Neural progenitor cell (in vitro differentiated cells): Measurements from ENCODE around the gene APOD. TPM values are rescaled to one million over a fixed set of nuclear protein-coding genes. Genes with fewer than 3 reads are reported as not detected.
A peak's percentile ranks its signal among the peaks of the same experiment; 100 is the strongest.
"Not testable (repeated sequence)": the region's sequence is repeated elsewhere in the genome, so short reads cannot be mapped to it uniquely, and the experiment has no call there.

ENCODE experiments used
- DNase-seq: peaks from one replicate; pipeline ENCODE4 v3.0.0-alpha.2; 2016; ENCODE audit warnings: low spot score
- H2AFZ ChIP-seq: fragments of 200-600 bp; sonication (generic); replicated peaks from 2 replicates; pipeline ENCODE4 v1.6.1; 2016; ENCODE audit warnings: antibody characterized with exemption
- H3F3A ChIP-seq: fragments of 200-600 bp; sonication (generic); 2 replicates; pipeline ENCODE4 v1.6.1; 2016; ENCODE audit warnings: antibody characterized with exemption, low read depth
- H3K27ac ChIP-seq: fragments of 200-600 bp; sonication (generic); 2 replicates; pipeline ENCODE4 v1.5.1; 2016; ENCODE audit warnings: mild to moderate bottlenecking
- H3K27me3 ChIP-seq: fragments of 200-600 bp; sonication (generic); 2 replicates; pipeline ENCODE4 v1.6.1; 2016; ENCODE audit warnings: mild to moderate bottlenecking, moderate library complexity
- H3K36me3 ChIP-seq: fragments of 200-600 bp; sonication (generic); 2 replicates; pipeline ENCODE4 v1.5.1; 2016
- H3K4me1 ChIP-seq: fragments of 200-600 bp; sonication (generic); 2 replicates; pipeline ENCODE4 v1.6.1; 2016; ENCODE audit warnings: mixed run types
- H3K4me2 ChIP-seq: fragments of 200-600 bp; sonication (generic); 2 replicates; pipeline ENCODE4 v1.6.1; 2016
- H3K4me3 ChIP-seq: fragments of 200-600 bp; sonication (generic); 2 replicates; pipeline ENCODE4 v1.5.1; 2016
- H3K79me2 ChIP-seq: fragments of 200-600 bp; sonication (generic); 2 replicates; pipeline ENCODE4 v1.6.1; 2016; ENCODE audit warnings: low read depth
- H3K9ac ChIP-seq: fragments of 200-600 bp; sonication (generic); 2 replicates; pipeline ENCODE4 v1.6.1; 2016
- H3K9me3 ChIP-seq: fragments of 200-600 bp; sonication (generic); 2 replicates; pipeline ENCODE4 v1.5.1; 2016; ENCODE audit warnings: low read depth
- H4K20me1 ChIP-seq: fragments of 200-600 bp; sonication (generic); 2 replicates; pipeline ENCODE4 v1.6.1; 2016; ENCODE audit warnings: low read depth
- H3K27ac Mint-ChIP-seq: 3 replicates; pipeline ENCODE4 v1.8.0; 2021; ENCODE audit warnings: mixed read lengths
- H3K27me3 Mint-ChIP-seq: 2 replicates; pipeline ENCODE4 v1.8.0; 2022; ENCODE audit warnings: low read depth, mild to moderate bottlenecking, inconsistent platforms, moderate library complexity, mixed read lengths; ENCODE audit not compliant: insufficient read depth
- H3K36me3 Mint-ChIP-seq: 3 replicates; pipeline ENCODE4 v1.8.0; 2021; ENCODE audit warnings: mixed read lengths
- H3K4me1 Mint-ChIP-seq: 3 replicates; pipeline ENCODE4 v1.8.0; 2021; ENCODE audit warnings: mixed read lengths
- H3K4me3 Mint-ChIP-seq: 3 replicates; pipeline ENCODE4 v1.8.0; 2021; ENCODE audit warnings: mild to moderate bottlenecking, moderate library complexity, mixed read lengths
- H3K9me3 Mint-ChIP-seq: 3 replicates; pipeline ENCODE4 v1.8.0; 2020; ENCODE audit warnings: mixed read lengths
- EZH2 ChIP-seq: fragments of 200-600 bp; sonication (generic); IDR thresholded peaks from 2 replicates; pipeline ENCODE4 v1.6.1; 2017; ENCODE audit warnings: antibody characterized with exemption, mild to moderate bottlenecking, moderate library complexity
- EZH2phosphoT487 ChIP-seq: fragments of 200-600 bp; sonication (generic); IDR thresholded peaks from 2 replicates; pipeline ENCODE4 v1.6.1; 2017; ENCODE audit warnings: antibody characterized with exemption
- total RNA-seq: library from RNA; depleted of rRNA; stranded (reverse); fragments of >200 nt; gene quantifications from 2 replicates; pipeline ENCODE4 v1.2.3, GENCODE V29; 2015; ENCODE audit warnings: low replicate concordance
- TF ChIP-seq, protein P1 (sequence below): fragments of 200-600 bp; sonication (generic); IDR thresholded peaks from 2 replicates; pipeline ENCODE4 v1.5.1; 2017; ENCODE audit warnings: antibody characterized with exemption, mild to moderate bottlenecking

The APOD gene
- total RNA-seq, 1 donor from 2014 or later, result not detected

DNA sequence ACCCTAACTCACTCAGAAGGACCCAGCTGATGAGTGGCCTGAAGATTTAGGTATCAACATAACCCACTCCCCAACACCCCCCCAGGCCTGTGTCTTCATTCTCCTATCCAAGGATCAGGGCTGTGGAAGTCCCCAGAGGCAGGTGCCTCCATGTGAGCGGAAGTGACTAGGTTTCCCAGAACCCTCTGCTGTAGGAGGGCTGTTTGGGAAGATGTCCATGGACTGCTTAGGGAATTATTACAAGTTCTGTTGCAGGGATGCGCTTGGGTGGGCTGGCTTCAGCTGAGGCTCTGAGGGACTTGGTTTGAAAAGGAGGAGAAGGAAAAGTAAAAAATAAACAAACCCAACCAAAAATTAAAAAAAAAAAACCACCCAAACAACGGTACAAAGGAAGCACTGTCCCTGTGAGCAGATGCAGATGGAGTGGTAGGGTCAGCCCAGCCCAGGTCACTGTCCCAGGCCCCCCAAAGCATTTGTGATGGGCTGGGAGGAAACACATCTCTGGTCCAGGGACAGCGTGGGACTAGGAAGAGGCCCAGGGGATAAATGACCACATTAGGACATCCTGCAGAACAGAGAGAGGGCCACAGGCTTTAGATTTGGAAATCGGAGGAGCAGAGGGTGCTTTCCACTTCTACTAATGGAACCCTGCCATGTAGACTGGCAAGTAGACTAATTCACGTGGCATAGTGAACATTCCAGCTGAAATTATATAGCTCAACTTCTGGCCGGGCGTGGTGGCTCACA lies 12.2 kb upstream of the APOD start:
- no peak for DNase-seq
- Histone ChIP-seq H2AFZ (no peak overlapping the region), H3K36me3 (no peaks in the 10 kb centered on the region), H3F3A (no peaks in the 10 kb centered on the region), H3K4me2 (no peak overlapping the region), H3K27ac (no peak overlapping the region), H3K9me3 (no peaks in the 10 kb centered on the region), H3K4me3 (no peak overlapping the region), H3K27me3 (no peaks in the 10 kb centered on the region), H3K9ac (no peak overlapping the region), H3K4me1 (no peaks in the 10 kb centered on the region), H4K20me1 (no peaks in the 10 kb centered on the region), H3K79me2 (no peaks in the 10 kb centered on the region)
- Mint-ChIP-seq H3K4me3 (no peak overlapping the region), H3K4me1 (no peaks in the 10 kb centered on the region), H3K27me3 (peaks cover 4% of the 10 kb centered on the region), H3K27ac (peak overlapping the region; percentile 20), H3K36me3 (no peaks in the 10 kb centered on the region), H3K9me3 (peaks cover 15% of the 10 kb centered on the region)
- no peak for TF ChIP-seq EZH2phosphoT487
- TF ChIP-seq EZH2, result no peak
- TF ChIP-seq, protein P1, sequence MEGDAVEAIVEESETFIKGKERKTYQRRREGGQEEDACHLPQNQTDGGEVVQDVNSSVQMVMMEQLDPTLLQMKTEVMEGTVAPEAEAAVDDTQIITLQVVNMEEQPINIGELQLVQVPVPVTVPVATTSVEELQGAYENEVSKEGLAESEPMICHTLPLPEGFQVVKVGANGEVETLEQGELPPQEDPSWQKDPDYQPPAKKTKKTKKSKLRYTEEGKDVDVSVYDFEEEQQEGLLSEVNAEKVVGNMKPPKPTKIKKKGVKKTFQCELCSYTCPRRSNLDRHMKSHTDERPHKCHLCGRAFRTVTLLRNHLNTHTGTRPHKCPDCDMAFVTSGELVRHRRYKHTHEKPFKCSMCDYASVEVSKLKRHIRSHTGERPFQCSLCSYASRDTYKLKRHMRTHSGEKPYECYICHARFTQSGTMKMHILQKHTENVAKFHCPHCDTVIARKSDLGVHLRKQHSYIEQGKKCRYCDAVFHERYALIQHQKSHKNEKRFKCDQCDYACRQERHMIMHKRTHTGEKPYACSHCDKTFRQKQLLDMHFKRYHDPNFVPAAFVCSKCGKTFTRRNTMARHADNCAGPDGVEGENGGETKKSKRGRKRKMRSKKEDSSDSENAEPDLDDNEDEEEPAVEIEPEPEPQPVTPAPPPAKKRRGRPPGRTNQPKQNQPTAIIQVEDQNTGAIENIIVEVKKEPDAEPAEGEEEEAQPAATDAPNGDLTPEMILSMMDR, result no peak

- Mint-ChIP-seq H3K27me3 (peaks cover 2% of the 10 kb centered on the region), H3K27ac (no peak overlapping the region), H3K36me3 (no peaks in the 10 kb centered on the region), H3K4me3 (no peak overlapping the region), H3K4me1 (no peaks in the 10 kb centered on the region), H3K9me3 (peaks cover 6% of the 10 kb centered on the region)
- Histone ChIP-seq H3K9ac (no peak overlapping the region), H3K79me2 (no peaks in the 10 kb centered on the region), H3K4me2 (no peak overlapping the region), H3K4me1 (no peaks in the 10 kb centered on the region), H2AFZ (no peak overlapping the region), H3K27me3 (no peaks in the 10 kb centered on the region), H3K9me3 (no peaks in the 10 kb centered on the region), H3F3A (no peaks in the 10 kb centered on the region), H4K20me1 (no peaks in the 10 kb centered on the region), H3K27ac (no peak overlapping the region), H3K36me3 (no peaks in the 10 kb centered on the region), H3K4me3 (no peak overlapping the region)
- DNase-seq, result no peak
- TF ChIP-seq EZH2phosphoT487 (no peak), EZH2 (no peak)
- TF ChIP-seq, protein P1, result no peak
Measured at GRCh38 chr3:195591852-195592251, 8.1 kb upstream of the APOD start.

DNA sequence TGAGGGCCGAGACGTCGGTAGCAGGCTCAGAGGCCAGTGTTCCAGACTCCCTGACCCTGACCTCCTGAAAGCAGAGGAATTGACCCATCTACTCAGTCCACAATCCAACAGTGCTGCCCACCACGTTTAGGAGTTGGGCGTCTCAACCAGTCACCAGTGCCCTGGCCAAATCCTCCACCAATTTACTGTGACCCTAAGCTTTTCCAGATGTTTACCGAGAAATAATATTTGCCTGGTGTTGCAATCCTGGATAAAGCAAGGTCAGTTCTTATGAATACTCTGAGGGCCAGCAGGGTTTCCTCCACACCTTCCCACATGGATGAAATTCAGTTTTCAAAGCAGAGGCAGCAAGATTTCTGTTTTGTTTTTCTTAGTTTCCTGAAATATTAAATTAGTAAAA lies 7.5 kb upstream of the APOD start:
- Histone ChIP-seq H3K27ac (no peak overlapping the region), H3K4me3 (no peak overlapping the region), H3K9me3 (no peaks in the 10 kb centered on the region), H3F3A (no peaks in the 10 kb centered on the region), H3K79me2 (no peaks in the 10 kb centered on the region), H2AFZ (no peak overlapping the region), H3K27me3 (no peaks in the 10 kb centered on the region), H4K20me1 (no peaks in the 10 kb centered on the region), H3K4me1 (no peaks in the 10 kb centered on the region), H3K36me3 (no peaks in the 10 kb centered on the region), H3K4me2 (no peak overlapping the region), H3K9ac (no peak overlapping the region)
- H3K27me3 Mint-ChIP-seq, result peaks cover 2% of the 10 kb centered on the region
- TF ChIP-seq EZH2phosphoT487 (no peak), EZH2 (no peak)
- TF ChIP-seq, protein P1, result no peak
- H3K9me3 Mint-ChIP-seq, result peaks cover 6% of the 10 kb centered on the region
- no peaks in the 10 kb centered on the region for H3K4me1 Mint-ChIP-seq
- H3K27ac Mint-ChIP-seq, result no peak overlapping the region
- H3K36me3 Mint-ChIP-seq, result no peaks in the 10 kb centered on the region
- no peak overlapping the region for H3K4me3 Mint-ChIP-seq
- DNase-seq, result no peak

DNA sequence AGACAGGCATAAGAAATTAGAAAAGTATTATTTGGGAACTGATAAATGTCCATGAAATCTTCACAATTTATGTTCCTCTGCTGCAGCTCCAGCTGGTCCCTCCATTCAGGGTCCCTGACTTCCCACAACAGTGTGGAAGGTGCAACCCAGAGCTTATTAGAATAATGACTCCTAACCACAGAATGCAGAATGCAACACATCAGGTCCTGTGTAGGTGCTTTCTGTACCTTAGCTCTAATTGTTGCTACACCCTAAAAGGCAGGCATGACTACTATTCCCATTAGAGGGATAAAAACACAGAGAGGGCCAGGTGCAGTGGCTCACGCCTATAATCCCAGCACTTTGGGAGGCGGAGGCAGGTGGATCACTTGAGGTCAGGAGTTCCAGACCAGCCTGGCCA lies 6.6 kb upstream of the APOD start:
- H3K4me3 ChIP-seq, H3K4me1 ChIP-seq, H3K9me3 Mint-ChIP-seq, H3K79me2 ChIP-seq, H3K9me3 ChIP-seq, H3K36me3 ChIP-seq, H3K27me3 Mint-ChIP-seq, H2AFZ ChIP-seq, H3K36me3 Mint-ChIP-seq, H3K27me3 ChIP-seq, H3K4me2 ChIP-seq, H3F3A ChIP-seq, H4K20me1 ChIP-seq, H3K4me3 Mint-ChIP-seq, DNase-seq, H3K4me1 Mint-ChIP-seq, H3K9ac ChIP-seq, H3K27ac Mint-ChIP-seq, H3K27ac ChIP-seq: not testable (repeated sequence)

DNA sequence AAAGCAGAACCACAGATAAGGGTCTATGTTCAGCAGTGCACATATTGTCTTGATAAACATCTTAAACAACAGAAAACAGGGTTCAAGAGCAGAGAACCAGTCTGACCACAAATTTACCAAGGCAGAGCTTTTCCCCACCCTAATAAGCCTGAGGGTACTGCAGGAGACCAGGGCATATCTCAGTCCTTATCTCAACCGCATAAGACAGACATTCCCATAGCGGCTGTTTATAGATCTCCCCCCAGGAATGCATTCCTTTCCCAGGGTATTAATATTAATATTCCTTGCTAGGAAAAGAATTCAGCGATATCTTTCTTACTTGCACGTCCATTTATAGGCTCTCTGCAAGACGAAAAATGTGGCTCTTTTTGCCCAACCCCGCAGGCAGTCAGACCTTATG lies 6.1 kb upstream of the APOD start:
- not testable (repeated sequence) for H2AFZ ChIP-seq, H3K4me1 Mint-ChIP-seq, H3K36me3 ChIP-seq, H3K4me3 Mint-ChIP-seq, H3K4me1 ChIP-seq, H3K4me2 ChIP-seq, H3K79me2 ChIP-seq, H3K27ac ChIP-seq, H3K27ac Mint-ChIP-seq, H3K9me3 ChIP-seq, H3K9ac ChIP-seq, H3K9me3 Mint-ChIP-seq, H3K27me3 Mint-ChIP-seq, H3K4me3 ChIP-seq, H3K27me3 ChIP-seq, DNase-seq, H3K36me3 Mint-ChIP-seq, H4K20me1 ChIP-seq, H3F3A ChIP-seq
